Prostate gland (tissue), 2 donors: ENCODE data around the gene SINHCAF.

Experiments used
- CTCF ChIP-seq, 4 experiments: fragments of 200-600 bp in 2 of 4; fragments of 450-650 bp in 2 of 4; sonication (generic) in 2 of 4; IDR thresholded peaks; 1 replicate in 3 of 4; 2 replicates in 1 of 4; pipeline ENCODE4 v1.5.1; 2016 to 2019; ENCODE audit warnings: antibody characterized with exemption in 4 of 4, mild to moderate bottlenecking in 2 of 4, moderate library complexity in 2 of 4
- POLR2A ChIP-seq: fragments of 450-650 bp; IDR thresholded peaks from one replicate; pipeline ENCODE4 v1.6.1; 2016; ENCODE audit warnings: antibody characterized with exemption, mild to moderate bottlenecking
- POLR2AphosphoS5 ChIP-seq: sonication (generic); formaldehyde crosslinking; IDR thresholded peaks from one replicate; pipeline ENCODE4 v1.6.1; 2017; ENCODE audit warnings: antibody characterized with exemption

GRCh38 chr12:31250179-31250578 lies 75.8 kb downstream of the SINHCAF start:
- TF ChIP-seq CTCF (IDR thresholded peaks at IDR 0.05) = no peak
- TF ChIP-seq POLR2AphosphoS5 = no peak
- no peak for TF ChIP-seq POLR2A
